HepG2 (cell line): Measurements from ENCODE around the gene NDUFS4.
"Not testable (repeated sequence)": the region's sequence is repeated elsewhere in the genome, so short reads cannot be mapped to it uniquely, and the experiment has no call there.

Experiments
- ATF5 ChIP-seq: sonication (generic); formaldehyde crosslinking; IDR thresholded peaks from 2 replicates; pipeline ENCODE4 v1.4.0; 2020; ENCODE audit warnings: mild to moderate bottlenecking, low read depth, missing genetic modification reagents
- FOXK1 ChIP-seq: sonication (generic); formaldehyde crosslinking; IDR thresholded peaks from 2 replicates; pipeline ENCODE4 v1.4.0; 2020; ENCODE audit warnings: low read depth, missing genetic modification reagents, borderline replicate concordance
- HNRNPLL ChIP-seq: fragments of 200-400 bp; formaldehyde crosslinking; IDR thresholded peaks from 2 replicates; pipeline ENCODE4 v1.6.1; 2017; ENCODE audit warnings: mild to moderate bottlenecking, low read depth, low read length; ENCODE audit not compliant: poor library complexity, severe bottlenecking
- RFX5 ChIP-seq: IDR thresholded peaks from 2 replicates; pipeline ENCODE4 v1.6.1; 2011; ENCODE audit warnings: low read depth, low read length, improper control_type of control experiment
- SP5 ChIP-seq: IDR thresholded peaks from 2 replicates; pipeline ENCODE4 v1.6.1; 2016; ENCODE audit warnings: low read depth, borderline replicate concordance
- ZKSCAN8 ChIP-seq: IDR thresholded peaks from 2 replicates; pipeline ENCODE4 v1.6.1; 2016; ENCODE audit warnings: borderline replicate concordance, missing genetic modification reagents, missing compliant biosample characterization

GRCh38 chr5:53665313-53665712, 104.9 kb downstream of the NDUFS4 start:
- TF ChIP-seq HNRNPLL; SP5 (CRISPR knock-in tag); RFX5; ZKSCAN8 (CRISPR knock-in tag); ATF5 (CRISPR knock-in tag); FOXK1 (CRISPR knock-in tag): not testable (repeated sequence)
